Stimulated activated CD8-positive, alpha-beta memory T cell treated with anti-CD3 and anti-CD28 coated beads, Interleukin-2, amount 100 ng/mL, for 48 hours (primary cell): ENCODE results near the gene BPIFB1.

Experiments used
- DNase-seq, 2 donors: peaks; one replicate each; pipeline ENCODE4 v3.0.0-alpha.2; 2020; ENCODE audit warnings: low read depth in 2 of 2

BPIFB1 gene

GRCh38 chr20:33272155-33272873 lies 10.7 kb upstream of the BPIFB1 start:
- no peak for DNase-seq

GRCh38 chr20:33273117-33273851 lies 9.7 kb upstream of the BPIFB1 start:
- no peak for DNase-seq

- DNase-seq, result no peak
Observed at GRCh38 chr20:33275215-33275614, 7.8 kb upstream of the BPIFB1 start.

GRCh38 chr20:33275871-33276270 lies 7.1 kb upstream of the BPIFB1 start:
- DNase-seq, result no peak

GRCh38 chr20:33276303-33277113 lies 6.5 kb upstream of the BPIFB1 start:
- no peak for DNase-seq

GRCh38 chr20:33277471-33278441 lies 5.3 kb upstream of the BPIFB1 start:
- DNase-seq, result no peak

- DNase-seq, result no peak
Observed at GRCh38 chr20:33278700-33279099, 4.3 kb upstream of the BPIFB1 start.

- DNase-seq, result no peak
Observed at GRCh38 chr20:33279261-33279910, 3.6 kb upstream of the BPIFB1 start.

- no peak for DNase-seq
Observed at GRCh38 chr20:33280000-33280680, 2.9 kb upstream of the BPIFB1 start.

GRCh38 chr20:33280775-33281174 lies 2.2 kb upstream of the BPIFB1 start:
- DNase-seq, result no peak

- no peak for DNase-seq
Observed at GRCh38 chr20:33281550-33282146, 1.4 kb upstream of the BPIFB1 start.

- DNase-seq, result no peak
Observed at GRCh38 chr20:33282196-33282934, 649 bp upstream of the BPIFB1 start.

GRCh38 chr20:33284284-33284683 lies 1.3 kb downstream of the BPIFB1 start:
- DNase-seq, result no peak

GRCh38 chr20:33284937-33285336 lies 1.9 kb downstream of the BPIFB1 start:
- no peak for DNase-seq

- no peak for DNase-seq
Observed at GRCh38 chr20:33285861-33286495, 3.0 kb downstream of the BPIFB1 start.

GRCh38 chr20:33287884-33288283 lies 4.9 kb downstream of the BPIFB1 start:
- DNase-seq, result no peak

GRCh38 chr20:33290852-33291251 lies 7.8 kb downstream of the BPIFB1 start:
- DNase-seq, result no peak

GRCh38 chr20:33291416-33291815 lies 8.4 kb downstream of the BPIFB1 start:
- no peak for DNase-seq
